WTC11 (cell line): ENCODE measurements around the gene RAB26. TPM values are rescaled to one million over a fixed set of nuclear protein-coding genes. Genes with fewer than 3 reads are reported as not detected.
"Not testable (repeated sequence)": the region's sequence is repeated elsewhere in the genome, so short reads cannot be mapped to it uniquely, and the experiment has no call there.

Experiments
- ATAC-seq: fragments of 200-7000 bp; cut with Tn5 transposase; 2 replicates; pipeline ENCODE4 v1.10.0; 2021; ENCODE audit warnings: mild to moderate bottlenecking, moderate library complexity
- CTCF ChIA-PET: fragments of 300-600 bp; sonication (Branson Sonifier 250); formaldehyde crosslinking; loops from one replicate; lab custom pipeline; 2021; ENCODE audit warnings: antibody characterized with exemption; lab: Charles Lee
- POLR2A ChIA-PET: fragments of 350-600 bp; sonication (Branson Sonifier 250); formaldehyde crosslinking; loops from one replicate; lab custom pipeline; 2021; ENCODE audit warnings: antibody characterized with exemption; lab: Charles Lee
- DNase-seq: peaks from one replicate; pipeline ENCODE4 v3.0.0; 2021; ENCODE audit warnings: low spot score
- H3K27ac Mint-ChIP-seq: 2 replicates; pipeline ENCODE4 v1.8.0; 2021; ENCODE audit warnings: mixed read lengths
- H3K27me3 Mint-ChIP-seq: 2 replicates; pipeline ENCODE4 v1.8.0; 2021; ENCODE audit warnings: low read depth, mild to moderate bottlenecking, moderate library complexity, mixed read lengths
- H3K36me3 Mint-ChIP-seq: 2 replicates; pipeline ENCODE4 v1.8.0; 2021; ENCODE audit warnings: mixed read lengths
- H3K4me1 Mint-ChIP-seq: 2 replicates; pipeline ENCODE4 v1.8.0; 2022; ENCODE audit warnings: mixed read lengths
- H3K4me3 Mint-ChIP-seq: 2 replicates; pipeline ENCODE4 v1.8.0; 2021; ENCODE audit warnings: mild to moderate bottlenecking, moderate library complexity, mixed read lengths
- H3K9me3 Mint-ChIP-seq: 2 replicates; pipeline ENCODE4 v1.8.0; 2021; ENCODE audit warnings: mixed read lengths
- ATF2 ChIP-seq: sonication (generic); formaldehyde crosslinking; IDR thresholded peaks from 2 replicates; pipeline ENCODE4 v1.8.1; 2022; ENCODE audit warnings: low read depth, missing genetic modification reagents, borderline replicate concordance
- CBFB ChIP-seq: sonication (generic); formaldehyde crosslinking; IDR thresholded peaks from 2 replicates; pipeline ENCODE4 v1.8.1; 2022; ENCODE audit warnings: mild to moderate bottlenecking, low read depth, missing genetic modification reagents
- CREM ChIP-seq: sonication (generic); formaldehyde crosslinking; IDR thresholded peaks from 2 replicates; pipeline ENCODE4 v1.8.1; 2022; ENCODE audit warnings: mild to moderate bottlenecking, missing genetic modification reagents, moderate library complexity
- ESRRA ChIP-seq: sonication (generic); formaldehyde crosslinking; IDR thresholded peaks from 2 replicates; pipeline ENCODE4 v1.8.1; 2022; ENCODE audit warnings: mild to moderate bottlenecking, missing genetic modification reagents, borderline replicate concordance
- MAX ChIP-seq: sonication (generic); formaldehyde crosslinking; IDR thresholded peaks from 2 replicates; pipeline ENCODE4 v1.8.0; 2022; ENCODE audit warnings: mild to moderate bottlenecking, missing genetic modification reagents
- SOX15 ChIP-seq: fragments of 250-450 bp; sonication (Bioruptor Pico); IDR thresholded peaks from 2 replicates; pipeline ENCODE4 v1.9.0; 2021; ENCODE audit warnings: mild to moderate bottlenecking
- SP1 ChIP-seq: sonication (generic); formaldehyde crosslinking; conservative IDR thresholded peaks from 2 replicates; pipeline ENCODE4 v1.8.1; 2022; ENCODE audit warnings: missing genetic modification reagents
- TEAD4 ChIP-seq: sonication (generic); formaldehyde crosslinking; IDR thresholded peaks from 2 replicates; pipeline ENCODE4 v1.8.0; 2022; ENCODE audit warnings: mild to moderate bottlenecking, missing genetic modification reagents
- ZNF396 ChIP-seq: fragments of 250-450 bp; sonication (Bioruptor Pico); IDR thresholded peaks from 2 replicates; pipeline ENCODE4 v1.8.0; 2021; ENCODE audit warnings: mild to moderate bottlenecking, moderate library complexity, borderline replicate concordance
- total RNA-seq: library from RNA; stranded (reverse); gene quantifications from 3 replicates; pipeline ENCODE4 v1.2.3, GENCODE V29; 2021
- TF ChIP-seq, protein P1 (sequence below): fragments of 250-450 bp; sonication (Bioruptor Pico); IDR thresholded peaks from 2 replicates; pipeline ENCODE4 v1.9.0; 2021; ENCODE audit warnings: moderate library complexity, mild to moderate bottlenecking, inconsistent platforms, borderline replicate concordance
- TF ChIP-seq, protein P2 (sequence below): sonication (generic); formaldehyde crosslinking; IDR thresholded peaks from 2 replicates; pipeline ENCODE4 v1.8.0; 2023; ENCODE audit warnings: mild to moderate bottlenecking, missing genetic modification reagents
- TF ChIP-seq, protein P3 (sequence below): sonication (generic); formaldehyde crosslinking; IDR thresholded peaks from 2 replicates; pipeline ENCODE4 v1.8.0; 2022; ENCODE audit warnings: mild to moderate bottlenecking, missing genetic modification reagents
- TF ChIP-seq, protein P4 (sequence below): sonication (generic); formaldehyde crosslinking; IDR thresholded peaks from 2 replicates; pipeline ENCODE4 v1.8.0; 2022; ENCODE audit warnings: mild to moderate bottlenecking, missing genetic modification reagents
- TF ChIP-seq, protein P5 (sequence below): sonication (generic); formaldehyde crosslinking; IDR thresholded peaks from 2 replicates; pipeline ENCODE4 v1.8.1; 2022; ENCODE audit warnings: missing genetic modification reagents, borderline replicate concordance

Gene RAB26
- total RNA-seq, 1 experiment from 2014 or later = 7.3 TPM

GRCh38 chr16:2135770-2136490 is 12.5 kb upstream of the RAB26 start, which contains the start of gene PKD1:
TSS of gene PKD1 (minus strand) at chr16:2135898. CDS start at chr16:2135689, 209 bp downstream.
- H3K36me3 Mint-ChIP-seq, H3K9me3 Mint-ChIP-seq, H3K4me1 Mint-ChIP-seq: not testable (repeated sequence)
- peak within 1 kb of the TSS; percentile 90 for H3K4me3 Mint-ChIP-seq
- TF ChIP-seq SP1 (CRISPR knock-in tag) (peak; percentile 46; the same call in 1 of the 2 replicates), MAX (CRISPR knock-in tag) (0 out of 2 replicates have a peak, but pooled peaks have one; percentile 21)
- TF ChIP-seq, all 79 proteins: peak for 2; not testable (repeated sequence) for 77
- ATAC-seq (peak; percentile 60), DNase-seq (peak; percentile 97)
- ChIA-PET CTCF (interaction anchor here (0.6 to 1.2 kb wide), 6 partner anchors 12 to 132 kb away, joined by 3 to 5 read pairs (median 4); partner anchors contain the start of genes NTHL1 and TSC2), POLR2A (interaction anchor here (0.6 kb wide), 1 partner anchor 19 kb away, joined by 4 read pairs; the partner anchor contains the start of gene TRAF7)
- H3K27ac Mint-ChIP-seq = peak within 1 kb of the TSS; percentile 89
- peaks cover 40% of the 10 kb centered on the region for H3K27me3 Mint-ChIP-seq

GRCh38 chr16:2142942-2143877 is 5.2 kb upstream of the RAB26 start:
- no peak overlapping the region for H3K27ac Mint-ChIP-seq
- H3K4me3 Mint-ChIP-seq = no peak overlapping the region
- no peak for DNase-seq
- no peaks in the 10 kb centered on the region for H3K4me1 Mint-ChIP-seq
- H3K36me3 Mint-ChIP-seq = no peaks in the 10 kb centered on the region
- peaks cover 62% of the 10 kb centered on the region for H3K27me3 Mint-ChIP-seq
- TF ChIP-seq, protein P1, sequence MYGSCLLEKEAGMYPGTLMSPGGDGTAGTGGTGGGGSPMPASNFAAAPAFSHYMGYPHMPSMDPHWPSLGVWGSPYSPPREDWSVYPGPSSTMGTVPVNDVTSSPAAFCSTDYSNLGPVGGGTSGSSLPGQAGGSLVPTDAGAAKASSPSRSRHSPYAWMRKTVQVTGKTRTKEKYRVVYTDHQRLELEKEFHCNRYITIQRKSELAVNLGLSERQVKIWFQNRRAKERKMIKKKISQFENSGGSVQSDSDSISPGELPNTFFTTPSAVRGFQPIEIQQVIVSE (CRISPR knock-in tag) = no peak
- TF ChIP-seq TEAD4 (CRISPR knock-in tag) = no peak
- no peak for TF ChIP-seq CREM
- TF ChIP-seq, protein P2, sequence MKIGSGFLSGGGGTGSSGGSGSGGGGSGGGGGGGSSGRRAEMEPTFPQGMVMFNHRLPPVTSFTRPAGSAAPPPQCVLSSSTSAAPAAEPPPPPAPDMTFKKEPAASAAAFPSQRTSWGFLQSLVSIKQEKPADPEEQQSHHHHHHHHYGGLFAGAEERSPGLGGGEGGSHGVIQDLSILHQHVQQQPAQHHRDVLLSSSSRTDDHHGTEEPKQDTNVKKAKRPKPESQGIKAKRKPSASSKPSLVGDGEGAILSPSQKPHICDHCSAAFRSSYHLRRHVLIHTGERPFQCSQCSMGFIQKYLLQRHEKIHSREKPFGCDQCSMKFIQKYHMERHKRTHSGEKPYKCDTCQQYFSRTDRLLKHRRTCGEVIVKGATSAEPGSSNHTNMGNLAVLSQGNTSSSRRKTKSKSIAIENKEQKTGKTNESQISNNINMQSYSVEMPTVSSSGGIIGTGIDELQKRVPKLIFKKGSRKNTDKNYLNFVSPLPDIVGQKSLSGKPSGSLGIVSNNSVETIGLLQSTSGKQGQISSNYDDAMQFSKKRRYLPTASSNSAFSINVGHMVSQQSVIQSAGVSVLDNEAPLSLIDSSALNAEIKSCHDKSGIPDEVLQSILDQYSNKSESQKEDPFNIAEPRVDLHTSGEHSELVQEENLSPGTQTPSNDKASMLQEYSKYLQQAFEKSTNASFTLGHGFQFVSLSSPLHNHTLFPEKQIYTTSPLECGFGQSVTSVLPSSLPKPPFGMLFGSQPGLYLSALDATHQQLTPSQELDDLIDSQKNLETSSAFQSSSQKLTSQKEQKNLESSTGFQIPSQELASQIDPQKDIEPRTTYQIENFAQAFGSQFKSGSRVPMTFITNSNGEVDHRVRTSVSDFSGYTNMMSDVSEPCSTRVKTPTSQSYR (CRISPR knock-in tag) = no peak
- no peak for TF ChIP-seq ESRRA (CRISPR knock-in tag)
- TF ChIP-seq, protein P3, sequence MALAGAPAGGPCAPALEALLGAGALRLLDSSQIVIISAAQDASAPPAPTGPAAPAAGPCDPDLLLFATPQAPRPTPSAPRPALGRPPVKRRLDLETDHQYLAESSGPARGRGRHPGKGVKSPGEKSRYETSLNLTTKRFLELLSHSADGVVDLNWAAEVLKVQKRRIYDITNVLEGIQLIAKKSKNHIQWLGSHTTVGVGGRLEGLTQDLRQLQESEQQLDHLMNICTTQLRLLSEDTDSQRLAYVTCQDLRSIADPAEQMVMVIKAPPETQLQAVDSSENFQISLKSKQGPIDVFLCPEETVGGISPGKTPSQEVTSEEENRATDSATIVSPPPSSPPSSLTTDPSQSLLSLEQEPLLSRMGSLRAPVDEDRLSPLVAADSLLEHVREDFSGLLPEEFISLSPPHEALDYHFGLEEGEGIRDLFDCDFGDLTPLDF = no peak
- TF ChIP-seq, protein P4, sequence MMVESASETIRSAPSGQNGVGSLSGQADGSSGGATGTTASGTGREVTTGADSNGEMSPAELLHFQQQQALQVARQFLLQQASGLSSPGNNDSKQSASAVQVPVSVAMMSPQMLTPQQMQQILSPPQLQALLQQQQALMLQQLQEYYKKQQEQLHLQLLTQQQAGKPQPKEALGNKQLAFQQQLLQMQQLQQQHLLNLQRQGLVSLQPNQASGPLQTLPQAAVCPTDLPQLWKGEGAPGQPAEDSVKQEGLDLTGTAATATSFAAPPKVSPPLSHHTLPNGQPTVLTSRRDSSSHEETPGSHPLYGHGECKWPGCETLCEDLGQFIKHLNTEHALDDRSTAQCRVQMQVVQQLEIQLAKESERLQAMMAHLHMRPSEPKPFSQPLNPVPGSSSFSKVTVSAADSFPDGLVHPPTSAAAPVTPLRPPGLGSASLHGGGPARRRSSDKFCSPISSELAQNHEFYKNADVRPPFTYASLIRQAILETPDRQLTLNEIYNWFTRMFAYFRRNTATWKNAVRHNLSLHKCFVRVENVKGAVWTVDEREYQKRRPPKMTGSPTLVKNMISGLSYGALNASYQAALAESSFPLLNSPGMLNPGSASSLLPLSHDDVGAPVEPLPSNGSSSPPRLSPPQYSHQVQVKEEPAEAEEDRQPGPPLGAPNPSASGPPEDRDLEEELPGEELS (CRISPR knock-in tag) = no peak
- TF ChIP-seq, protein P5, sequence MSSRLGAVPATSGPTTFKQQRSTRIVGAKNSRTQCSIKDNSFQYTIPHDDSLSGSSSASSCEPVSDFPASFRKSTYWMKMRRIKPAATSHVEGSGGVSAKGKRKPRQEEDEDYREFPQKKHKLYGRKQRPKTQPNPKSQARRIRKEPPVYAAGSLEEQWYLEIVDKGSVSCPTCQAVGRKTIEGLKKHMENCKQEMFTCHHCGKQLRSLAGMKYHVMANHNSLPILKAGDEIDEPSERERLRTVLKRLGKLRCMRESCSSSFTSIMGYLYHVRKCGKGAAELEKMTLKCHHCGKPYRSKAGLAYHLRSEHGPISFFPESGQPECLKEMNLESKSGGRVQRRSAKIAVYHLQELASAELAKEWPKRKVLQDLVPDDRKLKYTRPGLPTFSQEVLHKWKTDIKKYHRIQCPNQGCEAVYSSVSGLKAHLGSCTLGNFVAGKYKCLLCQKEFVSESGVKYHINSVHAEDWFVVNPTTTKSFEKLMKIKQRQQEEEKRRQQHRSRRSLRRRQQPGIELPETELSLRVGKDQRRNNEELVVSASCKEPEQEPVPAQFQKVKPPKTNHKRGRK (CRISPR knock-in tag) = no peak
- no peak for TF ChIP-seq ZNF396
- TF ChIP-seq SOX15 (CRISPR knock-in tag) = no peak
- no peak for TF ChIP-seq ATF2 (CRISPR knock-in tag)
- TF ChIP-seq CBFB (CRISPR knock-in tag) = no peak
- TF ChIP-seq, all 79 proteins: peak for 0
- no peaks in the 10 kb centered on the region for H3K9me3 Mint-ChIP-seq
- CTCF ChIA-PET = interaction anchor here (0.6 to 2.7 kb wide), 5 partner anchors 52 to 140 kb away, joined by 3 to 10 read pairs (median 3); no protein-coding TSS in a partner anchor
- POLR2A ChIA-PET = no interaction called here
- ATAC-seq = no peak
